H7 (cell line): Measurements from ENCODE around the gene TEX26. TPM values are rescaled to one million over a fixed set of nuclear protein-coding genes. Genes with fewer than 3 reads are reported as not detected.
"Not testable (repeated sequence)": the region's sequence is repeated elsewhere in the genome, so short reads cannot be mapped to it uniquely, and the experiment has no call there.

Source experiments
- DNase-seq: peaks from one replicate; pipeline ENCODE4 v3.0.0; 2012
- H3K27me3 ChIP-seq: 2 replicates; pipeline ENCODE4 v1.6.0; 2011; ENCODE audit warnings: mild to moderate bottlenecking, low read length; ENCODE audit not compliant: control insufficient read depth, insufficient read depth
- H3K36me3 ChIP-seq: replicated peaks from 2 replicates; pipeline ENCODE4 v1.5.1; 2011; ENCODE audit warnings: low read length; ENCODE audit not compliant: control insufficient read depth, insufficient read depth
- H3K4me3 ChIP-seq: 2 replicates; pipeline ENCODE4 v1.5.1; 2011; ENCODE audit warnings: low read depth, mild to moderate bottlenecking, control low read depth, low read length, moderate library complexity; ENCODE audit not compliant: insufficient read depth
- total RNA-seq: library from RNA; depleted of rRNA; stranded (reverse); fragments of >200 nt; shearing (Covaris generic); gene quantifications from 2 replicates; pipeline ENCODE4 v1.2.3, GENCODE V29; 2014

TEX26 gene
- total RNA-seq, 1 experiment from 2014 or later, result not detected

DNA sequence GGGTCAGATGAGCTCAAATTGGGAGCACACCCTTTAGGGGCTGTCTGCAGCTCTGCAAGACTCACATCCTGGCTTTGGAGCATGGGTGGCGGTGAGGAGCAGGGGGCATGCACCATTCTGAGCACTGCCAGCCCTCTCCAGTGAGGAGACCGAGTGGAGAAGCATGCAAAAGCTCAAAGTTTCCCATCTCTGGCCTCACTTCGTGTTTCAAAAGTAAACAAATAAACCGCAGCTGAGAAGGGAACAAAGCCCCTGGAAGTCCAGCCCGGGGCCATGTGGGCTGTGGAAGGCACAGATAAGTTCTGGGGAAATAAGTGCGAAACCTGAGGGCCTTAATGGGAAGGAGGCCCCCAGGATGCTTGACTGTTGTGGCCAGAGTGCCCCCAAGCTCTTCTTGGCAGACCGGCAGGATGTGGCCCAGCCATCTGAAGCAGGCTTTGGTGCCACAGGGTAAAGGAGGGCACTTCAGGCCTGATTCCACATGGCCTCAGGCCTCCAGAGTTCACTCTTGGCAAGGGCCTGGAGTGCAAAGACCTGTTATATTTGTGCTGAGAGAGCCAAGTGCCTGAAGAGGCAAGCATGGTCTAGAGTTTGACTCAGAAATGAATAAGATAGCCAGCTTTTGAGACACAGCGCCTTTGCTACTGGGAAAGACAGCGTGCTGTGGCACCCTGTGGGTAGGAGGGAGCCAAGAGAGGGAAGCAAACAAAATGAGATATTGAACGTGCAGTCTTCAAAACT is 25.2 kb upstream of the TEX26 start:
- no peak overlapping the region for H3K4me3 ChIP-seq
- H3K36me3 ChIP-seq, result no peaks in the 10 kb centered on the region
- DNase-seq, result no peak
- peaks cover 27% of the 10 kb centered on the region for H3K27me3 ChIP-seq

- H3K36me3 ChIP-seq, result no peaks in the 10 kb centered on the region
- H3K27me3 ChIP-seq, result peaks cover 27% of the 10 kb centered on the region
- no peak for DNase-seq
- no peak overlapping the region for H3K4me3 ChIP-seq
Observed at GRCh38 chr13:30908416-30908980, 24.0 kb upstream of the TEX26 start.

DNA sequence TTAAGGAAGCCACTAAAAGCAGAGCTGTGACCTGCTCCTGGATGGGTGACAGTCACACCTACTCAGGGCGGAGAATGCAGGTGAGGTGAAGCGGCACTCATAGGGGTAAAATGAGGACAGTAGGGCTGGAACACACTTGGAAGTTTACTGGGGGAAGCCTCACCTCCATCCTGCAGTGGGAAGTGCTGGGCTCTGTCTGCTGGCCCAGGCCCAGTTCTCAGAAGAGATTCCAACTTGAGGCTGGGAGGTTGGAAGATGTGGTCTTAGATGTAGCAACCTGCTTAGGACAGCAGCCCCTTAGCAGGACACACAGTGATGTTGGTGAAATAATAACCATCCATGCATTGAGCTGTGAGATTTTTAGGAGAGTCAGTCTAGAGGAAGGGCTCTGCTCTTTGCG is 21.8 kb upstream of the TEX26 start:
- no peak for DNase-seq
- Histone ChIP-seq H3K4me3 (no peak overlapping the region), H3K36me3 (no peaks in the 10 kb centered on the region), H3K27me3 (peaks cover 22% of the 10 kb centered on the region)

- H3K36me3 ChIP-seq, result no peaks in the 10 kb centered on the region
- no peak for DNase-seq
- no peaks in the 10 kb centered on the region for H3K27me3 ChIP-seq
- H3K4me3 ChIP-seq, result no peak overlapping the region
Observed at GRCh38 chr13:30915691-30916541, 16.5 kb upstream of the TEX26 start.

GRCh38 chr13:30916991-30917390 is 15.5 kb upstream of the TEX26 start:
- no peak for DNase-seq
- Histone ChIP-seq H3K36me3 (no peaks in the 10 kb centered on the region), H3K27me3 (no peaks in the 10 kb centered on the region), H3K4me3 (no peak overlapping the region)

DNA sequence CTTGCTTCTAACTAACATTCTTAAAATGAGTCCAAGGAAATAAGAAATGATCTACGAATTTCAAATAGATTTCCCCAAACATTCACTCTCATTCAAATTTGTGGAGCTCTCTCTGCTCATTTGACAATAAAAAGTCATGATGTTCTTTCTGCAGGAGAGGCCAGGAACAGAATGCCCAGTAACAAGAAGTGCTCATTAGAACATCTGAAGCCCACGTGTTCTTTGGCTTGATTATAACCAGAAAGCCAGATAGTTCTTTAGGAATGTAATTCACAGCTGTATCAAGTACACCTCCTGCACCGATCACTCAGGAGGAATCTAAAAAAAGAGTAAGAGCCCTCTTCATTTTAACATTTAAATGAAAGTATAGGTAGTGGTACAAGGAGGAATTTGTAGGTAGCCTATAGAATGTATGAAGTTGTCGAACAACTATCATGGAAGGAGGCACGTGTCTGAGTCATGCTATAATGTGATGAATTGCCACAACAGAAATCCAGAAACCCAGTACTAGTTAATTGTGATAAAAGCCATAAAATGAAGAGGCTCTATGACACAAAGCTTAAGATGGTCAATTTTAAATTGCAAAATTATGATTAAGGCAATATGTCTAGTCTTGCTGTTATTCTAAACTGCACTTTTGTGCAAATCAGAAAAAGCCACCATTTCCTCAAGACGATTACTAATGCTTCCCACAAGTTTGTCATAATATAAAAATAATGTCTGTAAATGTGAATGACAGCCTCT is 13.6 kb upstream of the TEX26 start:
- DNase-seq, result no peak
- Histone ChIP-seq H3K4me3 (no peak overlapping the region), H3K36me3 (no peaks in the 10 kb centered on the region), H3K27me3 (no peaks in the 10 kb centered on the region)

- Histone ChIP-seq H3K27me3 (no peaks in the 10 kb centered on the region), H3K36me3 (no peaks in the 10 kb centered on the region), H3K4me3 (no peak overlapping the region)
- DNase-seq, result no peak
Observed at GRCh38 chr13:30920162-30920909, 12.1 kb upstream of the TEX26 start.

DNA sequence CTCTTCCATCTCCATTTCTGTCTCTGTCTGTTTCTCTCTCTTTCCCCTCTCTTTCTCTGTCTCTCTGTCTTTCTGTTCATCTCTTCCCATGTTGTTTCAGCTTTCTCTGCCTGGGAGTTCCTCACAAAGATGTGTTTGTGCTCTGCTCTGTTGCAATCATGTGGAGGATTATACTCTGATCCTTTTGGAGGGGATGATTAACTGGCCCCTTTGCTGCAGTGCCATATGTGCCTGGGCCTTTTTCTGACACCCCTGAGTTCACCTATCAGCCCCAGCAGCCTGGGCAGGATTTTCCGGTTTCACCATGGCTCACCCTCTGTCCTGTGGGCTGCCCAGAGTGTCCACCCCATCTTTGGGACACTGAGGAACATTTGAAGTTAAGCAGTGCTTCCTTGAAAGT is 9.0 kb upstream of the TEX26 start:
- H3K4me3 ChIP-seq, result no peak overlapping the region
- DNase-seq, result no peak
- no peaks in the 10 kb centered on the region for H3K36me3 ChIP-seq
- H3K27me3 ChIP-seq, result no peaks in the 10 kb centered on the region

DNA sequence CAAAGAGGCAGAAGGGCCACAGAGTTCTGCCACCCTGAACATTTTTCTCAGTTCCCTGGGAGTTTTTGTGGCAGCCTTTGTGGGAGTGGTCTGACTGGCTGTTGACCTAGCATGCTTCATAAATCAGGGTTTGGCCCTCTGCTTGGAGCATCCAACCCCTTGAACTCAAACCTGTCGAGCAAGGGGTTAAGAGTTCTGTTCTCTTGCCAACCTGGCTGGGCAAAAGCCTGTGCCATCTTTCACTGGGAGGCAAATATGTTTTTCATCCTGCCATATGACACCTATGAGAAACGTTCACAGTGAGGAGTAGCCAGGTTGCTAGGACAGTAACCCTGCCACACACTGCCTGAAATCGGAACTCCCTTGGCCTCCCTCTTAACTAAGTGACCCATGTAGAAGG is 7.7 kb upstream of the TEX26 start:
- no peaks in the 10 kb centered on the region for H3K36me3 ChIP-seq
- DNase-seq, result no peak

DNA sequence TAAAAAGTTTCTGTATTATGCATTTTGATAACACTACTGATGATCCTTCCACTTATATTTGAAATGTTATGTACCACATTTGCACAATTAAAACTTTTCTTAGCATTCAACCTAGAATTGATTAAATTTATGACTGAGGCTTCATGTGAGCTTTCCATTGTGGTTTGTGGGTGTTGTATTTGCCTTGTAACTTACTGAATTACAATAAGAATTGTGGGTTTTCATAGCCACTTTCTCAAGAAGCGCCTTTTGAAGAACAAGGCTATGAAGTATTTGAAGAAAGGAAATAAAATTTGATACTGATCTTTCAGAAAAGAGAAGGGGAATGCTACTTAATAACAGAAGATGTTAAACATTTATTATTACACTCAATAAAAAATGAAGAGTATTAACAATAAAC is 7.0 kb upstream of the TEX26 start:
- no peaks in the 10 kb centered on the region for H3K36me3 ChIP-seq
- no peak for DNase-seq
- H3K4me3 ChIP-seq, result no peak overlapping the region
- no peaks in the 10 kb centered on the region for H3K27me3 ChIP-seq

More for the DNA sequence above, 7.7 kb upstream of the TEX26 start:
- Histone ChIP-seq H3K4me3 (no peak overlapping the region), H3K27me3 (no peaks in the 10 kb centered on the region)

DNA sequence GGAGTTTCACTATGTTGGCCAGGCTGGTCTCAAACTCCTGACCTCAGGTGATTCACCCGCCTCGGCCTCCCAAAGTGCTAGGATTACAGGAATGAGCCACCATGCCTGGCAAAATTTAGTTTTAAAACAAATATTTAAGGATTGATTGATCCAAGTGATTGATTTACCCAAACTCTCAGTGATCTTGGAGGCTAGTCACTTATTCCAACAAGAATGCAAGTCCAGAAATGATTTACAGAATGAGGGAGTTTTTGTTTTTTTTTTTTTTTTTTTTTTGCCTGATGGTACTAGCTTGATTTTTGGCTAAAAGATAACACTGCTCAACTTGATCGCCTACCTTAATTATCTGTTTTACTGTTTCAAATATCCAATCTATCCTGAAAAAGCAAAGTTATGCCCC is 5.7 kb upstream of the TEX26 start:
- Histone ChIP-seq H3K36me3 (no peaks in the 10 kb centered on the region), H3K27me3 (peaks cover 4% of the 10 kb centered on the region), H3K4me3 (no peak overlapping the region)
- DNase-seq, result no peak

DNA sequence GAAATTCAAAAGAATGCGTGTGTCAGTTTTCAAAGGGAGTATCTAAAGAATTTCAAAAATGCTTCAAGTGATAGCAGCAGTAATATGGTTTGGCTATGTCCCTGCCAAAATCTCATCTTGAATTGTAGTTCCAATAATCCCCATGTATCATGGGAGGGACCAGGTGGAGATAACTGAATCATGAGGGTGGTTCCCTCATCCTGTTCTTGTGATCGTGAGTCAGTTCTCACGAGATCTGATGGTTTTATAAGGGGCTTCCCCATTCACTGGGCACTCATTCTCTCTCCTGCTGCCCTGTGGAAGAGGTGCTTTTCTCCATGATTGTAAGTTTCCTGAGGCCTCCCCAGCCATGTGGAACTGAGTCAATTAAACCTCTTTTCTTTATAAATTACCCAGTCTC is 5.3 kb upstream of the TEX26 start:
- not testable (repeated sequence) for H3K27me3 ChIP-seq, H3K36me3 ChIP-seq, H3K4me3 ChIP-seq, DNase-seq

GRCh38 chr13:30927595-30927994 is 4.9 kb upstream of the TEX26 start:
- H3K4me3 ChIP-seq, result no peak overlapping the region
- DNase-seq, result no peak
- peaks cover 6% of the 10 kb centered on the region for H3K27me3 ChIP-seq

GRCh38 chr13:30928978-30929377 is 3.5 kb upstream of the TEX26 start:
- H3K27me3 ChIP-seq, result peaks cover 8% of the 10 kb centered on the region
- no peak overlapping the region for H3K4me3 ChIP-seq
- no peaks in the 10 kb centered on the region for H3K36me3 ChIP-seq
- no peak for DNase-seq

More at GRCh38 chr13:30927595-30927994, 4.9 kb upstream of the TEX26 start:
- H3K36me3 ChIP-seq, result no peaks in the 10 kb centered on the region
